Smooth muscle cell (in vitro differentiated cells): Measurements from ENCODE around the gene UPK1A. TPM values are rescaled to one million over a fixed set of nuclear protein-coding genes. Genes with fewer than 3 reads are reported as not detected.

Experiments
- DNase-seq: peaks from one replicate; lab custom pipeline; 2025; ENCODE audit not compliant: unreplicated experiment; lab: John Stamatoyannopoulos, UW
- H2AFZ ChIP-seq: fragments of 200-600 bp; sonication (generic); 2 replicates; pipeline ENCODE4 v1.6.0; 2016; ENCODE audit warnings: antibody characterized with exemption, low read depth, mild to moderate bottlenecking
- H3F3A ChIP-seq: fragments of 200-600 bp; sonication (generic); 2 replicates; pipeline ENCODE4 v1.6.0; 2017; ENCODE audit warnings: antibody characterized with exemption, low read depth
- H3K27ac ChIP-seq: fragments of 200-600 bp; sonication (generic); 2 replicates; pipeline ENCODE4 v1.5.1; 2016; ENCODE audit warnings: low read depth, mild to moderate bottlenecking
- H3K27me3 ChIP-seq: fragments of 200-600 bp; sonication (generic); 2 replicates; pipeline ENCODE4 v1.6.1; 2016; ENCODE audit warnings: low read depth, mild to moderate bottlenecking
- H3K36me3 ChIP-seq: fragments of 200-600 bp; sonication (generic); 2 replicates; pipeline ENCODE4 v1.5.1; 2016; ENCODE audit warnings: low read depth
- H3K4me1 ChIP-seq: fragments of 200-600 bp; sonication (generic); 2 replicates; pipeline ENCODE4 v1.5.1; 2016; ENCODE audit warnings: low read depth
- H3K4me2 ChIP-seq: fragments of 200-600 bp; sonication (generic); 2 replicates; pipeline ENCODE4 v1.6.0; 2016; ENCODE audit warnings: mild to moderate bottlenecking
- H3K4me3 ChIP-seq: fragments of 200-600 bp; sonication (generic); 2 replicates; pipeline ENCODE4 v1.5.1; 2016; ENCODE audit warnings: mild to moderate bottlenecking
- H3K79me2 ChIP-seq: fragments of 200-600 bp; sonication (generic); 2 replicates; pipeline ENCODE4 v1.6.0; 2016; ENCODE audit warnings: low read depth, mild to moderate bottlenecking
- H3K9ac ChIP-seq: fragments of 200-600 bp; sonication (generic); 2 replicates; pipeline ENCODE4 v1.6.0; 2016; ENCODE audit warnings: low read depth
- H3K9me3 ChIP-seq: fragments of 200-600 bp; sonication (generic); replicated peaks from 2 replicates; pipeline ENCODE4 v1.5.1; 2016; ENCODE audit warnings: low read depth
- H4K20me1 ChIP-seq: fragments of 200-600 bp; sonication (generic); 2 replicates; pipeline ENCODE4 v1.6.0; 2016; ENCODE audit warnings: low read depth
- WGBS: methylation state at CpG from one replicate; pipeline ENCODE4 v1.1.7; 2016; ENCODE audit warnings: low lambda C conversion rate; 5-methylcytosine and 5-hydroxymethylcytosine counted together
- polyA plus RNA-seq: library from polyadenylated mRNA; unstranded; fragments of >200 nt; fragmentation: Nextera tagmentation; extraction: Ambion mirVana; gene quantifications from 2 replicates; pipeline ENCODE4 v1.2.1, GENCODE V29; 2016
- total RNA-seq: library from RNA; depleted of rRNA; stranded (reverse); fragments of >200 nt; gene quantifications from 2 replicates; pipeline ENCODE4 v1.2.3, GENCODE V29; 2014
- TF ChIP-seq, protein P1 (sequence below): fragments of 200-600 bp; sonication (generic); IDR thresholded peaks from 2 replicates; pipeline ENCODE4 v1.5.1; 2017; ENCODE audit warnings: borderline replicate concordance, mild to moderate bottlenecking, antibody characterized with exemption; ENCODE audit not compliant: insufficient read depth, poor library complexity, severe bottlenecking

UPK1A gene
- total and polyA plus RNA-seq, 2 experiments from 2014 or later, result 1.0 to 4.2 TPM

DNA sequence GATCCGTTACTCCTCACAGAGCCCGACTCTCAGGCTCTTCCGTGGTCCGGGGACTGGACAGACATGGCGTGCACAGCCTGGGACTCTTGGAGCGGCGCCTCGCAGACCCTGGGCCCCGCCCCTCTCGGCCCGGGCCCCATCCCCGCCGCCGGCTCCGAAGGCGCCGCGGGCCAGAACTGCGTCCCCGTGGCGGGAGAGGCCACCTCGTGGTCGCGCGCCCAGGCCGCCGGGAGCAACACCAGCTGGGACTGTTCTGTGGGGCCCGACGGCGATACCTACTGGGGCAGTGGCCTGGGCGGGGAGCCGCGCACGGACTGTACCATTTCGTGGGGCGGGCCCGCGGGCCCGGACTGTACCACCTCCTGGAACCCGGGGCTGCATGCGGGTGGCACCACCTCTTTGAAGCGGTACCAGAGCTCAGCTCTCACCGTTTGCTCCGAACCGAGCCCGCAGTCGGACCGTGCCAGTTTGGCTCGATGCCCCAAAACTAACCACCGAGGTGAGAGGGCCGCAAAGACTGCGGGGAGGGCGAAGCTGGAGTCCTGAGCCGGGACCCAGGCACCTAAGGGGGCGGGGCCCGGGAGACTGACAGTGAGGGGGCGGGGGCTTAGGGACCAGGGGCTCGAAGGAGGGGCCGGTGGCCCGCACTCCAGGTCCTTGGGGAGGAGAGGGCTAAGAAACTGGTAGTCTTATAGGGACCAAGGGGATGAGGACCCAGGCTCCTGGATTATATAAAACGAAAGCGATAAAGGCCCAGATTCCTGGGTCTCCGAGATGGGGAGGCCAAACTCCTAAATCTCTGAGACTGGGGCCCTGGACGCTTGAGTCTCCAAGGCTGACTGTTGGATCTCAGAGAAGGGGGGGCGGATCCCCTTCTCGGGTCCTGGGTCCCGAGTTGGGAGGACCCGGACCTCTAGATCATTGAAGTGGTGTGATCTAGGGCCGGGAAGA, 22.8 kb upstream of the UPK1A start:
- H3K4me3 ChIP-seq, result peak overlapping the region; percentile 61

DNA sequence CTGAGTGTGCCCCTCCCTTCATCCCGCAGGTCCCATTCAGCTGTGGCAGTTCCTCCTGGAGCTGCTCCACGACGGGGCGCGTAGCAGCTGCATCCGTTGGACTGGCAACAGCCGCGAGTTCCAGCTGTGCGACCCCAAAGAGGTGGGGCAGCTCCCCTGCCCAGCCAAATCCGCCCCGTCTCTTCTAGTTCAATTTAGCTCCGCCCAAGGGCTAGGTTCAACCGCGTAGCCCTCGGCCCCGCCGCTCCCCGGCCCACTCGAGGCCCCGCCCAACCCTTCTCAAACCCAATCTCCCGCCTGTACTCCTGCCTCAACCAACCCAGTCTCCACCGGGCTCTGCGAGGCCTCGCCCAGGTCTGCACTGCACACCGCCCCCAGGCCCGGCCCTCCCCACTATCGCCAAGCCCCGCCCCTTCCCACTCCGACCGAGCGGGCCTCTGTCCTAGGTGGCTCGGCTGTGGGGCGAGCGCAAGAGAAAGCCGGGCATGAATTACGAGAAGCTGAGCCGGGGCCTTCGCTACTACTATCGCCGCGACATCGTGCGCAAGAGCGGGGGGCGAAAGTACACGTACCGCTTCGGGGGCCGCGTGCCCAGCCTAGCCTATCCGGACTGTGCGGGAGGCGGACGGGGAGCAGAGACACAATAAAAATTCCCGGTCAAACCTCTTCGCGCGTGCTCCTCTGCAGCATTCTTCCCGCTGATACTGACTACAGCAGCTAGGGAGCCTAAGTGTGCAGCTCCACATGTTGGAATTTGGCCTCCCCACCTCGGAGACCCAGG, 21.9 kb upstream of the UPK1A start:
- H3K27ac ChIP-seq, result peak overlapping the region; percentile 86
- peaks cover 18% of the 10 kb centered on the region for H3K4me1 ChIP-seq
- H3K36me3 ChIP-seq, result no peaks in the 10 kb centered on the region
- H3K4me2 ChIP-seq, result peak overlapping the region; percentile 91
- DNase-seq, result peak; percentile 82
- H3K79me2 ChIP-seq, result peaks cover 12% of the 10 kb centered on the region
- H3K9ac ChIP-seq, result peak overlapping the region; percentile 26
- H3F3A ChIP-seq, result peaks cover 21% of the 10 kb centered on the region
- peaks cover 4% of the 10 kb centered on the region for H4K20me1 ChIP-seq
- no peaks in the 10 kb centered on the region for H3K27me3 ChIP-seq
- no peaks in the 10 kb centered on the region for H3K9me3 ChIP-seq
- H2AFZ ChIP-seq, result peak overlapping the region; percentile 80
- TF ChIP-seq, protein P1, sequence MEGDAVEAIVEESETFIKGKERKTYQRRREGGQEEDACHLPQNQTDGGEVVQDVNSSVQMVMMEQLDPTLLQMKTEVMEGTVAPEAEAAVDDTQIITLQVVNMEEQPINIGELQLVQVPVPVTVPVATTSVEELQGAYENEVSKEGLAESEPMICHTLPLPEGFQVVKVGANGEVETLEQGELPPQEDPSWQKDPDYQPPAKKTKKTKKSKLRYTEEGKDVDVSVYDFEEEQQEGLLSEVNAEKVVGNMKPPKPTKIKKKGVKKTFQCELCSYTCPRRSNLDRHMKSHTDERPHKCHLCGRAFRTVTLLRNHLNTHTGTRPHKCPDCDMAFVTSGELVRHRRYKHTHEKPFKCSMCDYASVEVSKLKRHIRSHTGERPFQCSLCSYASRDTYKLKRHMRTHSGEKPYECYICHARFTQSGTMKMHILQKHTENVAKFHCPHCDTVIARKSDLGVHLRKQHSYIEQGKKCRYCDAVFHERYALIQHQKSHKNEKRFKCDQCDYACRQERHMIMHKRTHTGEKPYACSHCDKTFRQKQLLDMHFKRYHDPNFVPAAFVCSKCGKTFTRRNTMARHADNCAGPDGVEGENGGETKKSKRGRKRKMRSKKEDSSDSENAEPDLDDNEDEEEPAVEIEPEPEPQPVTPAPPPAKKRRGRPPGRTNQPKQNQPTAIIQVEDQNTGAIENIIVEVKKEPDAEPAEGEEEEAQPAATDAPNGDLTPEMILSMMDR, result no peak
- 2% methylated on average over 60 of the region's 60 CpGs for WGBS
- peak overlapping the region; percentile 61 for H3K4me3 ChIP-seq

More for the DNA sequence above, 22.8 kb upstream of the UPK1A start:
- DNase-seq, result peak; percentile 86
- H3K9me3 ChIP-seq, result no peaks in the 10 kb centered on the region
- peak overlapping the region; percentile 91 for H3K4me2 ChIP-seq
- peaks cover 4% of the 10 kb centered on the region for H3K79me2 ChIP-seq
- peak overlapping the region; percentile 26 for H3K9ac ChIP-seq
- H3K27ac ChIP-seq, result peak overlapping the region; percentile 86
- peak overlapping the region; percentile 80 for H2AFZ ChIP-seq
- no peaks in the 10 kb centered on the region for H4K20me1 ChIP-seq
- TF ChIP-seq, protein P1, result no peak
- peaks cover 21% of the 10 kb centered on the region for H3F3A ChIP-seq
- peaks cover 13% of the 10 kb centered on the region for H3K4me1 ChIP-seq
- no peaks in the 10 kb centered on the region for H3K36me3 ChIP-seq
- under 1% methylated on average over 58 of the region's 69 CpGs for WGBS
- H3K27me3 ChIP-seq, result no peaks in the 10 kb centered on the region

DNA sequence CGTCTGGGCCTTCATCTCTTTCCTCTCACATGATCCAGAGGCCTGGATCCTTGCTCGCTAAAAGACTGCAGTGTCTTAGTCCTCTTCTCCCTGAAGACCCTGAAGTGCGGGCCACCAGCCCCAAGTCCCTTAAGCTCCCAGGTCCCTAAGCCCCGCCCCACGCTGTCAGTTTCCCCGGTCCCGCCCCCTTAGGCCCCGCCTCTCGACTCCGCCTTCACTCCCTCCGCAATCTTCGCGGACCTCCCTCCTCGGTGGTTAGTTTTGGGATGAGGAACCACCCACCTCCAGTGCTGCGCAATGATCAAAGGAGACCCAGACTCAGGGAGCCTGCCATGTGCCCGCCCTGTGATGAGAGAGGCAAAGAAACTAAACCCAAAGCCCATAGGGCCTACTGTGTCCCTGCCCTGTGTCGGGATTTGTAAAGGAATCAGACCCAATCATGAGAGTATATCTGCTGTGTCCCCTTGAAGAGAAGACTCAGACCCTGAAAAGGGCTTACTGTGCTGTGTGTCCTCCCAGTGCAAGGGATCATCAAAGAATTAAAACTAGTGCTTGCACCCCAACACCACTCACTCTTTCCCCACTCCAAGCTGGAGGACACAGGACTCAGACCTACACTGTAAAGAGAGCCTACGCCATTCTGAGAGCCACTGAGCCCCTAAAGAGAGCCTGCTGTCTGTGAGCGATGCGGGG, 21.2 kb upstream of the UPK1A start:
- Histone ChIP-seq H3F3A (peaks cover 16% of the 10 kb centered on the region), H4K20me1 (peaks cover 12% of the 10 kb centered on the region), H3K4me1 (peaks cover 18% of the 10 kb centered on the region), H3K9me3 (no peaks in the 10 kb centered on the region), H3K79me2 (peaks cover 20% of the 10 kb centered on the region), H3K27me3 (no peaks in the 10 kb centered on the region), H3K4me2 (peak overlapping the region; percentile 91), H3K4me3 (peak overlapping the region; percentile 61), H2AFZ (peak overlapping the region; percentile 48), H3K9ac (no peak overlapping the region), H3K27ac (no peak overlapping the region), H3K36me3 (no peaks in the 10 kb centered on the region)
- WGBS, result 15% methylated on average over 20 of the region's 20 CpGs
- peak; percentile 52 for DNase-seq
- TF ChIP-seq, protein P1, result no peak
